GM12878 (cell line): Measurements from ENCODE around the gene MAP3K5. TPM values are rescaled to one million over a fixed set of nuclear protein-coding genes. Genes with fewer than 3 reads are reported as not detected.

Experiments used
- ASH2L ChIP-seq: fragments of 300-600, 200-600 bp; sonication (generic); IDR thresholded peaks from 2 replicates; pipeline ENCODE4 v1.6.1; 2017; ENCODE audit warnings: low read depth, mild to moderate bottlenecking, borderline replicate concordance
- BHLHE40 ChIP-seq, 2 experiments: fragments of 450-650 bp in 1 of 2; IDR thresholded peaks; 2 replicates each; pipeline ENCODE4 v1.6.1; 2011 to 2017; ENCODE audit warnings: low read depth in 2 of 2, borderline replicate concordance in 1 of 2, improper control_type of control experiment in 1 of 2, low read length in 1 of 2, mild to moderate bottlenecking in 1 of 2
- FOXM1 ChIP-seq: IDR thresholded peaks from 2 replicates; pipeline ENCODE4 v1.6.1; 2012; ENCODE audit warnings: low read depth, mild to moderate bottlenecking, inconsistent platforms, low read length, moderate library complexity
- MYB ChIP-seq: fragments of 150-350 bp; IDR thresholded peaks from 2 replicates; pipeline ENCODE4 v1.6.1; 2014; ENCODE audit warnings: mild to moderate bottlenecking, low read depth, low read length, borderline replicate concordance
- POLR2A ChIP-seq: IDR thresholded peaks from 2 replicates; pipeline ENCODE4 v1.6.1; 2011; ENCODE audit warnings: low read depth, mild to moderate bottlenecking, low read length
- PRDM15 ChIP-seq: fragments of 450-650 bp; formaldehyde crosslinking; IDR thresholded peaks from 2 replicates; pipeline ENCODE4 v1.4.0; 2020; ENCODE audit warnings: mild to moderate bottlenecking, moderate library complexity
- USF2 ChIP-seq: IDR thresholded peaks from 2 replicates; pipeline ENCODE4 v1.6.1; 2011; ENCODE audit warnings: low read depth, low read length, improper control_type of control experiment, borderline replicate concordance
- polyA plus RNA-seq, 11 experiments: library from polyadenylated mRNA; depleted of rRNA in 4 of 11; unstranded in 6 of 11; stranded (reverse) in 5 of 11; fragments of >200 nt; fragmentation: Nextera tagmentation in 4 of 11; fragmentation: Illumina TruSeq in 1 of 11; extraction: Ambion mirVana in 4 of 11; extraction: Trizol in 1 of 11; gene quantifications; 1 replicate in 1 of 11; 2 replicates in 10 of 11; pipeline versions ENCODE4 v1.2.1 to v1.2.3, GENCODE V29; 2011 to 2016; ENCODE audit warnings: inconsistent platforms in 2 of 11, missing spikeins in 2 of 11, low read depth in 1 of 11
- total RNA-seq, 4 experiments: library from RNA; depleted of rRNA in 3 of 4; stranded (reverse); fragments of >200 nt in 3 of 4; fragmentation: Illumina TruSeq in 1 of 4; extraction: Trizol in 1 of 4; gene quantifications; 2 replicates each; pipeline versions ENCODE4 v1.2.1 to v1.2.3, GENCODE V29; 2013 to 2021

Gene MAP3K5
- total and polyA plus RNA-seq, 10 of the 15 experiments (the other 5 are each of a cell fraction or from before 2014, with no cell fraction given), result 5.4 to 34.3 (median 26.4) TPM

GRCh38 chr6:136711644-136712043 is 80.6 kb downstream of the MAP3K5 start (continued):
- TF ChIP-seq USF2, result no peak
- TF ChIP-seq POLR2A, result no peak
- no peak for TF ChIP-seq MYB
- TF ChIP-seq FOXM1, result no peak
- no peak for TF ChIP-seq ASH2L
- no peak for TF ChIP-seq PRDM15 (CRISPR knock-in tag)
- no peak for TF ChIP-seq BHLHE40 (IDR thresholded peaks at IDR 0.05; ENCODE audit: borderline replicate concordance in 1 of 2, low read depth in 2 of 2, low read length in 1 of 2)
- TF ChIP-seq, all 136 proteins: peak for 0
